ENCODE data around the gene WDR45B. TPM values are rescaled to one million over a fixed set of nuclear protein-coding genes. Genes with fewer than 3 reads are reported as not detected.

Gene WDR45B
- polyA plus RNA-seq, 1 experiment: 141 TPM

DNA sequence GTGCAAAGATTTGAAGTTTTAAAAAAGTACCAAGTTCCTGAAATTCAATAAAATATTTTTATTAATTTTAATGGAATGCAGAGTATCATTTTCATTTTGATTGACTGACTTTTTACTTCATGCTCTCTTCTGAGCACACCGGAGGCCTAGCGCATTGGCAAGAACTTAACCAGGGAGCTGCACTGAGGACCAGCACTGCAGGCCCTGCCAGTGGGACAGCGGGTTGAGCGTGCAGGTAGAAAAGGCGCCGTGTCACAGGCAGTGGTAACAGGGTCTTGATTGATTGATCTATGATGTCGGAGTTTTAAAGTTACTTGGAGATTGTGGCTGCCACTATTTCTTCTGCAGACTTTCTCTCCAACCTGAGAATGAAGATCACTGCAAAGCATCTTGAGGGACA lies 43.7 kb downstream of the WDR45B start:
- no peak overlapping the region for H3K4me3 ChIP-seq (ENCODE audit: low read depth, low read length)
- peaks cover 32% of the 10 kb centered on the region for H3K36me3 ChIP-seq (ENCODE audit: control insufficient read depth, insufficient read depth, low read length)
- ChIA-PET POLR2A (interaction anchor here (0.5 kb wide), 1 partner anchor 88 kb away, joined by 10 read pairs; no protein-coding TSS in a partner anchor), CTCF (interaction anchor here (0.6 kb wide), 1 partner anchor 602 kb away, joined by 3 read pairs; no protein-coding TSS in a partner anchor)
- H3K27me3 ChIP-seq (ENCODE audit: control insufficient read depth, insufficient read depth, low read length): no peaks in the 10 kb centered on the region
- DNase-seq (ENCODE audit: low read depth): no peak
- TF ChIP-seq, protein P1, sequence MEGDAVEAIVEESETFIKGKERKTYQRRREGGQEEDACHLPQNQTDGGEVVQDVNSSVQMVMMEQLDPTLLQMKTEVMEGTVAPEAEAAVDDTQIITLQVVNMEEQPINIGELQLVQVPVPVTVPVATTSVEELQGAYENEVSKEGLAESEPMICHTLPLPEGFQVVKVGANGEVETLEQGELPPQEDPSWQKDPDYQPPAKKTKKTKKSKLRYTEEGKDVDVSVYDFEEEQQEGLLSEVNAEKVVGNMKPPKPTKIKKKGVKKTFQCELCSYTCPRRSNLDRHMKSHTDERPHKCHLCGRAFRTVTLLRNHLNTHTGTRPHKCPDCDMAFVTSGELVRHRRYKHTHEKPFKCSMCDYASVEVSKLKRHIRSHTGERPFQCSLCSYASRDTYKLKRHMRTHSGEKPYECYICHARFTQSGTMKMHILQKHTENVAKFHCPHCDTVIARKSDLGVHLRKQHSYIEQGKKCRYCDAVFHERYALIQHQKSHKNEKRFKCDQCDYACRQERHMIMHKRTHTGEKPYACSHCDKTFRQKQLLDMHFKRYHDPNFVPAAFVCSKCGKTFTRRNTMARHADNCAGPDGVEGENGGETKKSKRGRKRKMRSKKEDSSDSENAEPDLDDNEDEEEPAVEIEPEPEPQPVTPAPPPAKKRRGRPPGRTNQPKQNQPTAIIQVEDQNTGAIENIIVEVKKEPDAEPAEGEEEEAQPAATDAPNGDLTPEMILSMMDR (IDR thresholded peaks at IDR 0.05; ENCODE audit: insufficient read depth, low read depth, low read length): no peak

DNA sequence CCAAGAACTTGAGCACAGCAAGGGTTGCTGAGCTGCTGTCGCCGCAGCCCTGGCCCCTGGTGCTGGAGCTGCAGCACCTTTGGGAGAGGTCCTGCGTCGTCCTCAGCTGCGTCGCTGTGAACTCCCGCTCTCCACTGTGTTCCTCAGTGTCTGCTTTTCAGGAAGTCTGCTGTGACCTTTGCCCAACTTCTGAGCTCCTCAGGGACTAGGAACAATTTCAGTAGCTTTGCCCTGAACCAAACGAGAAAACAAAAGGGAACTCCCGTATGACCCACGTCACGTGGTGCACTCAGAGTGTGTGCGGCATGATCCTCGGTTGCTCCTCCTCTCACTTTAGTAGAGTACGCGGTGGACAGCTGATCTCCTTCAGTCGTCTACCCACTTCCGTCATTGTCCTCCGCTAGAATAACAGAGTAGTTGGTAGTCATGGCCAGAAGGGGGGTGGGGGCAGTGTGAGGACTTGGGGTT lies 44.2 kb downstream of the WDR45B start:
- CTCF ChIA-PET: no interaction called here
- no peak for DNase-seq (ENCODE audit: low read depth)
- POLR2A ChIA-PET: no interaction called here
- Histone ChIP-seq H3K36me3 (ENCODE audit: control insufficient read depth, insufficient read depth, low read length) (peaks cover 33% of the 10 kb centered on the region), H3K27me3 (ENCODE audit: control insufficient read depth, insufficient read depth, low read length) (no peaks in the 10 kb centered on the region), H3K4me3 (ENCODE audit: low read depth, low read length) (no peak overlapping the region)
- TF ChIP-seq, protein P1 (IDR thresholded peaks at IDR 0.05; ENCODE audit: insufficient read depth, low read depth, low read length): no peak

DNA sequence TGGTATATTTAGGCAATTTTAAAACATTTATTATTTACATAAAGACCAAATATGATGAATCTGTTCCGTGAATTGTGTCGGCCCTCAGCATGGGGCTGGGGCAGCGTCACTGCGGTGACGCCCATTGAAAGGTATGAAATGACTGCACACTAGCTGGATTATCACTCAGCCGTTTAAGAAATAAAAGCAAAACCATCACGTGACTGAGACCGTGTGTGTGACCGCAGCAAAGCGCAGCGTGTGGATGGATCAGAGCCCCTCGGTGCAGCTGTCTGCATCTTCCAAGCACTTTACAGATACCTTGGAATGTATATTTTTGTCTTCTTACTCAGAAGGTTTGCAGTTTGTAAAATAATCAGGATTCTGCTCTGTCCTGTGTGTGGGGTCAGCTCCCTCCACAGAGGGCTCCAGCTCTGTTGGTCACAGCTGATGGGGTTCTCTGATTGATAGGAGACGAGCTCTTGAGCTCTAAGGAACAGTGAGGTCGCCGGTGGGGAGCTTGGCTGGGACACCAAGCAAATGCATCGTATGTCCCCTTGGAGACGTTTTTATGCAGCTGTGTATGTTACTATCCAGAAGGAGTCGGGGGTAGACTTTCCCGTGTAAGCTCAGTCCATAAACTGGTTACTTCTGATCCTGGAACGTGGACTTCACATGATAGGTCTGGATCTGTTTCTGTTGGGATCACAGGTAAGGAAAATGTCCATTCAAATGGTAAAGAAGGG lies 45.1 kb downstream of the WDR45B start:
- TF ChIP-seq, protein P1 (IDR thresholded peaks at IDR 0.05; ENCODE audit: insufficient read depth, low read depth, low read length): no peak
- Histone ChIP-seq H3K36me3 (ENCODE audit: control insufficient read depth, insufficient read depth, low read length) (peaks cover 34% of the 10 kb centered on the region), H3K4me3 (ENCODE audit: low read depth, low read length) (no peak overlapping the region), H3K27me3 (ENCODE audit: control insufficient read depth, insufficient read depth, low read length) (no peaks in the 10 kb centered on the region)
- ChIA-PET CTCF (no interaction called here), POLR2A (no interaction called here)
- DNase-seq (ENCODE audit: low read depth): no peak

GRCh38 chr17:82602487-82602886 lies 45.8 kb downstream of the WDR45B start:
- POLR2A ChIA-PET: no interaction called here
- CTCF ChIA-PET: no interaction called here
- Histone ChIP-seq H3K27me3 (ENCODE audit: control insufficient read depth, insufficient read depth, low read length) (no peaks in the 10 kb centered on the region), H3K4me3 (ENCODE audit: low read depth, low read length) (no peak overlapping the region), H3K36me3 (ENCODE audit: control insufficient read depth, insufficient read depth, low read length) (peaks cover 34% of the 10 kb centered on the region)
- TF ChIP-seq, protein P1 (IDR thresholded peaks at IDR 0.05; ENCODE audit: insufficient read depth, low read depth, low read length): no peak
- no peak for DNase-seq (ENCODE audit: low read depth)

DNA sequence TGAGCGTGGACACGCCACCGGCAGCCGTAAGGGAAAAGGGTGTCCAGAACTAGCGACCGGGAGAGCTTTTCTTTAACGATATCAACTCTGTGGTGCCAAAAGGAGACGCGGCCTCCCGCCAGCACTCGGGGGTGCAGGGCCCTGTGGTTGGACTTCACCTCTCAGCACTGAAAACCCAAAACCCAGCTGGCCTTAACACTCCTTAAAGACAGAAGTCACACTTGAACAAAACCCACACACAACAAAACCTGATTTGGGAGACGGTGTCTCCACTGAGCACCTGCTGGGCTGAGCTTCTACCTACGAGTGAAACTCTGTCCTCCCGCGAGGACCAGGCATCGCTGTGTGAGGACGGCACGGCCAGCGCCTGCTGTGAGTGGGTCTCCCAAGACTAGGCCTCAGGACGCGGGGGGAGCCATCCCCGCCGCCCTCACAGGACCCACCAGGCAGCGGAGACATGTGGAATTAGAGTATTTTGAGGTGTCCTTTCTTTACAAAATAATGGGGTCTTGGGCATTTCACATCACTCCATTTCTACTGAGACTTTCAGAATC lies 46.7 kb downstream of the WDR45B start:
- Histone ChIP-seq H3K27me3 (ENCODE audit: control insufficient read depth, insufficient read depth, low read length) (no peaks in the 10 kb centered on the region), H3K36me3 (ENCODE audit: control insufficient read depth, insufficient read depth, low read length) (peaks cover 39% of the 10 kb centered on the region), H3K4me3 (ENCODE audit: low read depth, low read length) (no peak overlapping the region)
- no peak for DNase-seq (ENCODE audit: low read depth)
- TF ChIP-seq, protein P1 (IDR thresholded peaks at IDR 0.05; ENCODE audit: insufficient read depth, low read depth, low read length): no peak
- ChIA-PET CTCF (interaction anchor here (1.4 kb wide), 1 partner anchor 16 kb away, joined by 3 read pairs; no protein-coding TSS in a partner anchor), POLR2A (no interaction called here)

All from BJ (cell line).